ENCODE measurements around the gene SLC13A1.

GRCh38 chr7:123242467-123243092 is 42.8 kb upstream of the SLC13A1 start:
- TF ChIP-seq, protein P1, sequence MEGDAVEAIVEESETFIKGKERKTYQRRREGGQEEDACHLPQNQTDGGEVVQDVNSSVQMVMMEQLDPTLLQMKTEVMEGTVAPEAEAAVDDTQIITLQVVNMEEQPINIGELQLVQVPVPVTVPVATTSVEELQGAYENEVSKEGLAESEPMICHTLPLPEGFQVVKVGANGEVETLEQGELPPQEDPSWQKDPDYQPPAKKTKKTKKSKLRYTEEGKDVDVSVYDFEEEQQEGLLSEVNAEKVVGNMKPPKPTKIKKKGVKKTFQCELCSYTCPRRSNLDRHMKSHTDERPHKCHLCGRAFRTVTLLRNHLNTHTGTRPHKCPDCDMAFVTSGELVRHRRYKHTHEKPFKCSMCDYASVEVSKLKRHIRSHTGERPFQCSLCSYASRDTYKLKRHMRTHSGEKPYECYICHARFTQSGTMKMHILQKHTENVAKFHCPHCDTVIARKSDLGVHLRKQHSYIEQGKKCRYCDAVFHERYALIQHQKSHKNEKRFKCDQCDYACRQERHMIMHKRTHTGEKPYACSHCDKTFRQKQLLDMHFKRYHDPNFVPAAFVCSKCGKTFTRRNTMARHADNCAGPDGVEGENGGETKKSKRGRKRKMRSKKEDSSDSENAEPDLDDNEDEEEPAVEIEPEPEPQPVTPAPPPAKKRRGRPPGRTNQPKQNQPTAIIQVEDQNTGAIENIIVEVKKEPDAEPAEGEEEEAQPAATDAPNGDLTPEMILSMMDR (IDR thresholded peaks at IDR 0.05; ENCODE audit: low read depth, low read length, poor library complexity, severe bottlenecking) = no peak
- TF ChIP-seq EZH2phosphoT487 (IDR thresholded peaks at IDR 0.05; ENCODE audit: borderline replicate concordance, low read length) = no peak

Data from DOHH2 (cell line).